ENCODE results near the gene HOXC9. TPM values are rescaled to one million over a fixed set of nuclear protein-coding genes. Genes with fewer than 3 reads are reported as not detected.

Gene HOXC9
- total and polyA plus RNA-seq, 4 donors, result 0.38 to 9.0 (median 2.6) TPM; not detected in 1

- ATAC-seq (ENCODE audit: low FRiP score) (no peak), DNase-seq (no peak)
- Histone ChIP-seq H3K36me3 (ENCODE audit: control insufficient read depth in 1 of 2, insufficient read depth in 2 of 2, low read length in 1 of 2) (no peaks in the 10 kb centered on the region), H3K27me3 (ENCODE audit: control insufficient read depth in 1 of 2, insufficient read depth in 2 of 2, low read length in 1 of 2) (no peaks in the 10 kb centered on the region), H3K4me3 (ENCODE audit: low read length in 2 of 2) (no peak overlapping the region), H3K9me3 (ENCODE audit: control insufficient read depth, low read length) (no peaks in the 10 kb centered on the region), H3K27ac (ENCODE audit: low read depth in 1 of 2, low read length in 2 of 2) (no peak overlapping the region), H3K4me1 (ENCODE audit: control insufficient read depth in 1 of 2, insufficient read depth in 2 of 2, low read length in 2 of 2) (no peaks in the 10 kb centered on the region)
- WGBS, 2 donors, result 59 to 75% methylated on average over 22 of the region's 22 CpGs
- intact Hi-C loops (cut with DNase I), result no loop called here
Measured at GRCh38 chr12:54026640-54027441, 26.9 kb downstream of the HOXC9 start.

DNA sequence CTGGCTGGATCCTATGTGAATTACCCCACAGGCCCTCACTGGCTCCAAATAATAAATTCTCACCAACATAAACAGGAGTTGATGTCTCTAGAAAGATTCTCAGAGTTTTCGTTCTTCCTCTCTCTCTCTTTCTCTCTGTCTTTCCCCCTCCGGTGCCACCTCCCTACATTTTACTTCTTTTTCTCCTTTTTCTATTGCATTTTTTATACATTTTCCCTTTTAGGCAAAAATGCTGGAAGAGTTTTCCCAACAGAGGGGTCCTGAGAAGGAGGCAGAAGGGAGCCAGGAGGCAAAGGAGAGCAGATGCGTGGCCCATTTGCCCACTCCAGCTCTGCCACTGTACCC, 27.5 kb downstream of the HOXC9 start:
- Histone ChIP-seq H3K27me3 (ENCODE audit: control insufficient read depth in 1 of 2, insufficient read depth in 2 of 2, low read length in 1 of 2) (no peaks in the 10 kb centered on the region), H3K9me3 (ENCODE audit: control insufficient read depth, low read length) (no peaks in the 10 kb centered on the region), H3K4me3 (ENCODE audit: low read length in 2 of 2) (no peak overlapping the region), H3K27ac (ENCODE audit: low read depth in 1 of 2, low read length in 2 of 2) (no peak overlapping the region), H3K4me1 (ENCODE audit: control insufficient read depth in 1 of 2, insufficient read depth in 2 of 2, low read length in 2 of 2) (no peaks in the 10 kb centered on the region), H3K36me3 (ENCODE audit: control insufficient read depth in 1 of 2, insufficient read depth in 2 of 2, low read length in 1 of 2) (no peaks in the 10 kb centered on the region)
- WGBS, 2 donors, result 72 to 84% methylated on average over 3 of the region's 3 CpGs
- DNase-seq (no peak), ATAC-seq (ENCODE audit: low FRiP score) (no peak)
- intact Hi-C loops (cut with DNase I), result no loop called here

DNA sequence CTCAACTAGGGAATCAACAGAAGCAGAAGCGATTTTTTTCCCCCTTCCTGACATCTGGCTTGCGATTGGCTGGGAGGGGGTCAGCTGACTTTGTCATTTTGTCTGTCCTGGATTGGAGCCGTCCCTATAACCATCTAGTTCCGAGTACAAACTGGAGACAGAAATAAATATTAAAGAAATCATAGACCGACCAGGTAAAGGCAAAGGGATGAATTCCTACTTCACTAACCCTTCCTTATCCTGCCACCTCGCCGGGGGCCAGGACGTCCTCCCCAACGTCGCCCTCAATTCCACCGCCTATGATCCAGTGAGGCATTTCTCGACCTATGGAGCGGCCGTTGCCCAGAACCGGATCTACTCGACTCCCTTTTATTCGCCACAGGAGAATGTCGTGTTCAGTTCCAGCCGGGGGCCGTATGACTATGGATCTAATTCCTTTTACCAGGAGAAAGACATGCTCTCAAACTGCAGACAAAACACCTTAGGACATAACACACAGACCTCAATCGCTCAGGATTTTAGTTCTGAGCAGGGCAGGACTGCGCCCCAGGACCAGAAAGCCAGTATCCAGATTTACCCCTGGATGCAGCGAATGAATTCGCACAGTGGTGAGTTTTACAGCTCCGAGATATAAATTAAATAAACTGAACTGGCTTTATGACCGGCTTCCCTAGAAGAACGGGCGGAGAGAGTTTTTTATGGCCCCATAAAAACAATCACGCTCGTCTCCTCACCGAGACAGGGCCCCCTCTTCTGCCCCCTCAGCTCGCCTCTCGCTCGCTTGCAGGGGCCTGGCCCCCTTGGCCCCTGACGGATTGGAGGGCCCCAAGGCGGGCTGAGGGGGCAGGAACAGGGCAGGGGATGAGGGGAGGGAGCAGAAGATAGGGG, 28.6 kb downstream of the HOXC9 start, which contains the start of gene HOXC6:
HOXC6 (plus strand) TSS at position 127 of the 888 bp plus-strand sequence; CDS start at position 209, 82 bp downstream.
- ATAC-seq (ENCODE audit: low FRiP score) (no peak), DNase-seq (no peak)
- intact Hi-C loops (cut with DNase I), result no loop called here

DNA sequence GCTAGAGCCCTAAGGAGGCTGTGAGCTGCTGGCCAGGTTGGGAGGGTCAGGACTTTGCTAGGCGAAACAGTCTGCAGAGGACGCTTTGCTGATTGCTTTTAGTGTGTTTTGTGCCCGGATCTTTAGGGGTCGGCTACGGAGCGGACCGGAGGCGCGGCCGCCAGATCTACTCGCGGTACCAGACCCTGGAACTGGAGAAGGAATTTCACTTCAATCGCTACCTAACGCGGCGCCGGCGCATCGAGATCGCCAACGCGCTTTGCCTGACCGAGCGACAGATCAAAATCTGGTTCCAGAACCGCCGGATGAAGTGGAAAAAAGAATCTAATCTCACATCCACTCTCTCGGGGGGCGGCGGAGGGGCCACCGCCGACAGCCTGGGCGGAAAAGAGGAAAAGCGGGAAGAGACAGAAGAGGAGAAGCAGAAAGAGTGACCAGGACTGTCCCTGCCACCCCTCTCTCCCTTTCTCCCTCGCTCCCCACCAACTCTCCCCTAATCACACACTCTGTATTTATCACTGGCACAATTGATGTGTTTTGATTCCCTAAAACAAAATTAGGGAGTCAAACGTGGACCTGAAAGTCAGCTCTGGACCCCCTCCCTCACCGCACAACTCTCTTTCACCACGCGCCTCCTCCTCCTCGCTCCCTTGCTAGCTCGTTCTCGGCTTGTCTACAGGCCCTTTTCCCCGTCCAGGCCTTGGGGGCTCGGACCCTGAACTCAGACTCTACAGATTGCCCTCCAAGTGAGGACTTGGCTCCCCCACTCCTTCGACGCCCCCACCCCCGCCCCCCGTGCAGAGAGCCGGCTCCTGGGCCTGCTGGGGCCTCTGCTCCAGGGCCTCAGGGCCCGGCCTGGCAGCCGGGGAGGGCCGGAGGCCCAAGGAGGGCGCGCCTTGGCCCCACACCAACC, 29.8 kb downstream of the HOXC9 start:
- no peaks in the 10 kb centered on the region for H3K9me3 ChIP-seq (ENCODE audit: control insufficient read depth, low read length)
- DNase-seq, result no peak
- H3K4me3 ChIP-seq (ENCODE audit: low read length in 2 of 2), result no peak overlapping the region
- 49 to 61% methylated on average over 53 of the region's 53 CpGs for WGBS, 2 donors
- H3K27ac ChIP-seq (ENCODE audit: low read depth in 1 of 2, low read length in 2 of 2), result no peak overlapping the region
- peaks cover 0 to 2% of the 10 kb centered on the region in 2 donors for H3K27me3 ChIP-seq (ENCODE audit: control insufficient read depth in 1 of 2, insufficient read depth in 2 of 2, low read length in 1 of 2)
- no peaks in the 10 kb centered on the region for H3K4me1 ChIP-seq (ENCODE audit: control insufficient read depth in 1 of 2, insufficient read depth in 2 of 2, low read length in 2 of 2)
- no peak for ATAC-seq (ENCODE audit: low FRiP score)
- no peaks in the 10 kb centered on the region for H3K36me3 ChIP-seq (ENCODE audit: control insufficient read depth in 1 of 2, insufficient read depth in 2 of 2, low read length in 1 of 2)
- intact Hi-C loops (cut with DNase I), result loop anchor here in 1 of 2 donors (5.0 kb wide), 1 partner anchor 98 kb away; no protein-coding TSS in a partner anchor

More for the DNA sequence above, 28.6 kb downstream of the HOXC9 start, which contains the start of gene HOXC6:
- Histone ChIP-seq H3K9me3 (ENCODE audit: control insufficient read depth, low read length) (no peaks in the 10 kb centered on the region), H3K27me3 (ENCODE audit: control insufficient read depth in 1 of 2, insufficient read depth in 2 of 2, low read length in 1 of 2) (peaks cover 0 to 2% of the 10 kb centered on the region in 2 donors), H3K4me3 (ENCODE audit: low read length in 2 of 2) (peak within 1 kb of the TSS; percentile 1), H3K36me3 (ENCODE audit: control insufficient read depth in 1 of 2, insufficient read depth in 2 of 2, low read length in 1 of 2) (no peaks in the 10 kb centered on the region), H3K27ac (ENCODE audit: low read depth in 1 of 2, low read length in 2 of 2) (no peak within 1 kb of the TSS), H3K4me1 (ENCODE audit: control insufficient read depth in 1 of 2, insufficient read depth in 2 of 2, low read length in 2 of 2) (no peaks in the 10 kb centered on the region)
- 18 to 23% methylated on average over 36 of the region's 36 CpGs for WGBS, 2 donors

DNA sequence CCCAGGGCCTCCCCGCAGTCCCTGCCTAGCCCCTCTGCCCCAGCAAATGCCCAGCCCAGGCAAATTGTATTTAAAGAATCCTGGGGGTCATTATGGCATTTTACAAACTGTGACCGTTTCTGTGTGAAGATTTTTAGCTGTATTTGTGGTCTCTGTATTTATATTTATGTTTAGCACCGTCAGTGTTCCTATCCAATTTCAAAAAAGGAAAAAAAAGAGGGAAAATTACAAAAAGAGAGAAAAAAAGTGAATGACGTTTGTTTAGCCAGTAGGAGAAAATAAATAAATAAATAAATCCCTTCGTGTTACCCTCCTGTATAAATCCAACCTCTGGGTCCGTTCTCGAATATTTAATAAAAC, 30.5 kb downstream of the HOXC9 start:
- no peak overlapping the region for H3K27ac ChIP-seq (ENCODE audit: low read depth in 1 of 2, low read length in 2 of 2)
- H3K4me1 ChIP-seq (ENCODE audit: control insufficient read depth in 1 of 2, insufficient read depth in 2 of 2, low read length in 2 of 2), result no peaks in the 10 kb centered on the region
- peaks cover 0 to 2% of the 10 kb centered on the region in 2 donors for H3K27me3 ChIP-seq (ENCODE audit: control insufficient read depth in 1 of 2, insufficient read depth in 2 of 2, low read length in 1 of 2)
- ATAC-seq (ENCODE audit: low FRiP score), result no peak
- H3K36me3 ChIP-seq (ENCODE audit: control insufficient read depth in 1 of 2, insufficient read depth in 2 of 2, low read length in 1 of 2), result no peaks in the 10 kb centered on the region
- intact Hi-C loops (cut with DNase I), result loop anchor here in 1 of 2 donors (5.0 kb wide), 1 partner anchor 97 kb away; no protein-coding TSS in a partner anchor
- H3K9me3 ChIP-seq (ENCODE audit: control insufficient read depth, low read length), result no peaks in the 10 kb centered on the region
- H3K4me3 ChIP-seq (ENCODE audit: low read length in 2 of 2), result no peak overlapping the region
- DNase-seq, result no peak
- WGBS, 2 donors, result 82 to 93% methylated on average over 7 of the region's 7 CpGs

DNA sequence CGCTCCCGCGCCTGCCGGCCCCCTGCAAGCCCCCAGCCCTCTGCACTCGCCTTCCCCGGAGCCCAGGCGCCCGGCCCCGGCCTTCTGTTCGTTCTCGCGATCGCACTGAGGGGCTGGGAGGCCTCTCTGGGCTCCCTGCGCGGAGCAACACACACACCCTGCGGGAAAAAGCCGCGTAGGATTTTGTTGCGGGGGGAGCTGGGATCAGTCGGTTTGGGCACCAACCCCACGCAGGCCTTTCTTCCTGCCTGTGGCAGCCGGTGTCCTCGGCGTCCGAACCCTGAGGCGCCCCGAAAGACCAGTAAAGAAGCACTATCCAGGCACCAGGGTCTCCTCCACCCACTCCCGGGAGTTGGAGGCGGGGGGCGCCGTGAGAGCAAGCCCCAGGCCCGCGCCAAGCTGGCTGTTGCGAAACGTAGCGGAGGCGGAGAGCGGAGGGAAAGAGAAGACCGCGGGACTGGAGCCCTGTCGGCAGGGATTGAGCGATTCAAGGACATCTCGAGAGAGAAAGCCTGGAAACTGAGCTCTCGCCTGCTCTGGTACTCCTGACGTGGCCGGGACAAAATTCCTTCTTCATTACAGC, 31.0 kb downstream of the HOXC9 start:
- Histone ChIP-seq H3K9me3 (ENCODE audit: control insufficient read depth, low read length) (no peaks in the 10 kb centered on the region), H3K36me3 (ENCODE audit: control insufficient read depth in 1 of 2, insufficient read depth in 2 of 2, low read length in 1 of 2) (no peaks in the 10 kb centered on the region), H3K4me1 (ENCODE audit: control insufficient read depth in 1 of 2, insufficient read depth in 2 of 2, low read length in 2 of 2) (no peaks in the 10 kb centered on the region), H3K27me3 (ENCODE audit: control insufficient read depth in 1 of 2, insufficient read depth in 2 of 2, low read length in 1 of 2) (peaks cover 0 to 2% of the 10 kb centered on the region in 2 donors), H3K4me3 (ENCODE audit: low read length in 2 of 2) (no peak overlapping the region), H3K27ac (ENCODE audit: low read depth in 1 of 2, low read length in 2 of 2) (no peak overlapping the region)
- ATAC-seq (ENCODE audit: low FRiP score) (peak; percentile 23), DNase-seq (no peak)
- WGBS, 2 donors, result 60 to 78% methylated on average over 44 to 46 of the region's 46 CpGs
- intact Hi-C loops (cut with DNase I), result loop anchor here in 1 of 2 donors (5.0 kb wide), 1 partner anchor 96 kb away; no protein-coding TSS in a partner anchor

- intact Hi-C loops (cut with DNase I), result loop anchor here in 1 of 2 donors (5.0 kb wide), 1 partner anchor 96 kb away; no protein-coding TSS in a partner anchor
- H3K27ac ChIP-seq (ENCODE audit: low read depth in 1 of 2, low read length in 2 of 2), result no peak overlapping the region
- WGBS, 2 donors, result 70 to 90% methylated on average over 15 to 16 of the region's 16 CpGs
Measured at GRCh38 chr12:54031480-54031879, 31.5 kb downstream of the HOXC9 start.

More at GRCh38 chr12:54031480-54031879, 31.5 kb downstream of the HOXC9 start:
- Histone ChIP-seq H3K36me3 (ENCODE audit: control insufficient read depth in 1 of 2, insufficient read depth in 2 of 2, low read length in 1 of 2) (no peaks in the 10 kb centered on the region), H3K4me3 (ENCODE audit: low read length in 2 of 2) (no peak overlapping the region), H3K9me3 (ENCODE audit: control insufficient read depth, low read length) (no peaks in the 10 kb centered on the region), H3K27me3 (ENCODE audit: control insufficient read depth in 1 of 2, insufficient read depth in 2 of 2, low read length in 1 of 2) (peaks cover 0 to 2% of the 10 kb centered on the region in 2 donors), H3K4me1 (ENCODE audit: control insufficient read depth in 1 of 2, insufficient read depth in 2 of 2, low read length in 2 of 2) (no peaks in the 10 kb centered on the region)
- ATAC-seq (ENCODE audit: low FRiP score), result no peak
- no peak for DNase-seq

All from aorta (tissue), 5 donors.